ENCODE measurements around the gene RNF167. TPM values are rescaled to one million over a fixed set of nuclear protein-coding genes. Genes with fewer than 3 reads are reported as not detected.

RNF167 gene
- total and polyA plus RNA-seq, 4 donors = 15.9 to 72.6 (median 24.4) TPM

DNA sequence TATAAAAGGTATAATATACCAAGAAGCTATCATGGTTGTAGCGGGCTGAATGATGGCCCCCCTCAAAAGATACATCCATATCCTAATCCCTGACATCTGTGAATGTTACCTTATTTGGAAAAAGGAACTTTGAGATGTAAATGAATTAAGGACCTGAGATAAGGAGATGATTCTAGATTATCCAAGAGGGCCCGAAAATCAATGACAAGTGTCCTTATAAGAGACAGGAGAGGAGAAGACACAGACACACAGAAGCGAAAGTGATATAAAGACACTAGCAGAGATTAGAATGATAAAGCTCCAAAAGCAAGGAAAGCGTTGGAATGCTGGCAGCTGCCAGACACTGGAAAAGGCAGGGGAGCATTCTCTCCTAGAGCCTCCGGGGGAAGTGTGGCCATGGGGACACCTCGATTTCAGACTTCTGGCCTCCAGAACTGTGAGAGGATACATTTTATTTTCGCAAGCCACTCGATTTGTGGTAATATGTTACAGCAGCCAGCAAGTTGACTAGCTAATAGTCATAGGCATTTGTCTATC, 20.5 kb upstream of the RNF167 start:
- DNase-seq (ENCODE audit: low spot score) = no peak
- Histone ChIP-seq H3K36me3 (ENCODE audit: control insufficient read depth in 4 of 4, insufficient read depth in 3 of 4, low read depth in 1 of 4, low read length in 3 of 4) (no peaks in the 10 kb centered on the region), H3K9ac (ENCODE audit: low read depth in 1 of 2, low read length in 2 of 2) (peak overlapping the region in 1 of 2 donors; percentile 34), H3K27ac (ENCODE audit: low read depth in 1 of 2, low read length in 2 of 2) (peak overlapping the region; percentile 92 to 95), H3K9me3 (ENCODE audit: control insufficient read depth in 4 of 4, low read length in 3 of 4) (no peaks in the 10 kb centered on the region), H3K4me3 (ENCODE audit: low read depth in 1 of 3, low read length in 3 of 3) (no peak overlapping the region), H3K27me3 (ENCODE audit: control insufficient read depth in 4 of 4, insufficient read depth in 4 of 4, low read length in 3 of 4) (no peaks in the 10 kb centered on the region), H3K4me1 (ENCODE audit: control insufficient read depth in 4 of 4, insufficient read depth in 4 of 4, low read length in 3 of 4) (peaks cover 3 to 22% (median 16%) of the 10 kb centered on the region in 4 donors)
- no peak for TF ChIP-seq RAD21 (IDR thresholded peaks at IDR 0.05)
- TF ChIP-seq, protein P1, sequence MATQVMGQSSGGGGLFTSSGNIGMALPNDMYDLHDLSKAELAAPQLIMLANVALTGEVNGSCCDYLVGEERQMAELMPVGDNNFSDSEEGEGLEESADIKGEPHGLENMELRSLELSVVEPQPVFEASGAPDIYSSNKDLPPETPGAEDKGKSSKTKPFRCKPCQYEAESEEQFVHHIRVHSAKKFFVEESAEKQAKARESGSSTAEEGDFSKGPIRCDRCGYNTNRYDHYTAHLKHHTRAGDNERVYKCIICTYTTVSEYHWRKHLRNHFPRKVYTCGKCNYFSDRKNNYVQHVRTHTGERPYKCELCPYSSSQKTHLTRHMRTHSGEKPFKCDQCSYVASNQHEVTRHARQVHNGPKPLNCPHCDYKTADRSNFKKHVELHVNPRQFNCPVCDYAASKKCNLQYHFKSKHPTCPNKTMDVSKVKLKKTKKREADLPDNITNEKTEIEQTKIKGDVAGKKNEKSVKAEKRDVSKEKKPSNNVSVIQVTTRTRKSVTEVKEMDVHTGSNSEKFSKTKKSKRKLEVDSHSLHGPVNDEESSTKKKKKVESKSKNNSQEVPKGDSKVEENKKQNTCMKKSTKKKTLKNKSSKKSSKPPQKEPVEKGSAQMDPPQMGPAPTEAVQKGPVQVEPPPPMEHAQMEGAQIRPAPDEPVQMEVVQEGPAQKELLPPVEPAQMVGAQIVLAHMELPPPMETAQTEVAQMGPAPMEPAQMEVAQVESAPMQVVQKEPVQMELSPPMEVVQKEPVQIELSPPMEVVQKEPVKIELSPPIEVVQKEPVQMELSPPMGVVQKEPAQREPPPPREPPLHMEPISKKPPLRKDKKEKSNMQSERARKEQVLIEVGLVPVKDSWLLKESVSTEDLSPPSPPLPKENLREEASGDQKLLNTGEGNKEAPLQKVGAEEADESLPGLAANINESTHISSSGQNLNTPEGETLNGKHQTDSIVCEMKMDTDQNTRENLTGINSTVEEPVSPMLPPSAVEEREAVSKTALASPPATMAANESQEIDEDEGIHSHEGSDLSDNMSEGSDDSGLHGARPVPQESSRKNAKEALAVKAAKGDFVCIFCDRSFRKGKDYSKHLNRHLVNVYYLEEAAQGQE (IDR thresholded peaks at IDR 0.05) = no peak
- no peak for TF ChIP-seq GABPA (IDR thresholded peaks at IDR 0.05 in 1 of 2, conservative IDR thresholded peaks at IDR 0.05 in 1 of 2)
- TF ChIP-seq HNF4A (conservative IDR thresholded peaks at IDR 0.05) = no peak
- no peak for TF ChIP-seq JUND (IDR thresholded peaks at IDR 0.05)
- no peak for TF ChIP-seq NR2F2 (IDR thresholded peaks at IDR 0.05)
- 61% methylated on average over 8 of the region's 8 CpGs for WGBS

DNA sequence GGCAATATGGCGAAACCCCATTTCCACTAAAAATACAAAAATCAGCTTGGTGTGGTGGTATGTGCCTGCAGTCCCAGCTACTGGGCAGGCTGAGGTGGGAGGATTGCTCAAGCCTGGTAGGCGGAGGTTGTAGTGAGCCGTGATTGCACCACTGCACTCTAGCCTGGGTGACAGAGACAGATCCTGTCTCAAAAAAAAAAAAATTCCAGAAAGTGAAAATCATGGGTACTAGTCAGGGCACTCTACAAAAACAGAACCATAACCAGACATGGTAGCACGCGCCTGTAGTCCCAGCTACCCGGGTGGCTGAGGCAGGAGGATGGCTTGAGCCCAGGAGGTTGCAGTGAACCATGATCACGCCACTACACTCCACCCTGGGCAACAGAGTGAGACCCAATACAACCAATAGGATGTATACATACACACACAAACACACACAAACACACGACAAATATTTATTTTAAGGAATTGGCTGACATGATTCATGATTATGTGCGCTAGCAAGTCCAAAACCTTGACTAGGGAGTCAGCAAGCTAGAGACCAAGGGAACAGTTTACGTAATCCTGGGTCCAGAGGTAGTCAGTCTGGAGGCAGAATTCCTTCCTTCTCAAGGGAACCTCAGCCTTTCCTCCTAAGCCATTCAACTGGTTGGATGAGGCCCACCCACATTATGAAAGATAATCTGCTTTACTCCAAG, 19.6 kb upstream of the RNF167 start:
- Histone ChIP-seq H3K4me3 (ENCODE audit: low read depth in 1 of 3, low read length in 3 of 3) (no peak overlapping the region), H3K27ac (ENCODE audit: low read depth in 1 of 2, low read length in 2 of 2) (peak overlapping the region; percentile 92 to 95), H3K27me3 (ENCODE audit: control insufficient read depth in 4 of 4, insufficient read depth in 4 of 4, low read length in 3 of 4) (no peaks in the 10 kb centered on the region), H3K9me3 (ENCODE audit: control insufficient read depth in 4 of 4, low read length in 3 of 4) (no peaks in the 10 kb centered on the region), H3K36me3 (ENCODE audit: control insufficient read depth in 4 of 4, insufficient read depth in 3 of 4, low read depth in 1 of 4, low read length in 3 of 4) (no peaks in the 10 kb centered on the region), H3K4me1 (ENCODE audit: control insufficient read depth in 4 of 4, insufficient read depth in 4 of 4, low read length in 3 of 4) (peaks cover 3 to 22% (median 15%) of the 10 kb centered on the region in 4 donors), H3K9ac (ENCODE audit: low read depth in 1 of 2, low read length in 2 of 2) (peak overlapping the region in 1 of 2 donors; percentile 1)
- 32% methylated on average over 10 of the region's 10 CpGs for WGBS
- no peak for DNase-seq (ENCODE audit: low spot score)
- TF ChIP-seq TAF1 (conservative IDR thresholded peaks at IDR 0.05) (peak; percentile 57), RXRA (IDR thresholded peaks at IDR 0.05) (peak in 1 of 2 donors; percentile 43), EGR1 (IDR thresholded peaks at IDR 0.05; ENCODE audit: low read depth in 2 of 2) (no peak), SP1 (IDR thresholded peaks at IDR 0.05) (peak; percentile 79), FOXA1 (IDR thresholded peaks at IDR 0.05) (no peak), GABPA (IDR thresholded peaks at IDR 0.05 in 1 of 2, conservative IDR thresholded peaks at IDR 0.05 in 1 of 2) (peak in 1 of 2 donors; percentile 47), NR2F2 (IDR thresholded peaks at IDR 0.05) (no peak), HNF4G (IDR thresholded peaks at IDR 0.05) (no peak), YY1 (IDR thresholded peaks at IDR 0.05) (peak; percentile 86), JUND (IDR thresholded peaks at IDR 0.05) (peak; percentile 45 to 57), FOXA2 (IDR thresholded peaks at IDR 0.05) (peak; percentile 31), RAD21 (IDR thresholded peaks at IDR 0.05) (peak in 1 of 2 donors; percentile 16), HNF4A (conservative IDR thresholded peaks at IDR 0.05) (peak; percentile 58 to 81)
- TF ChIP-seq, protein P2, sequence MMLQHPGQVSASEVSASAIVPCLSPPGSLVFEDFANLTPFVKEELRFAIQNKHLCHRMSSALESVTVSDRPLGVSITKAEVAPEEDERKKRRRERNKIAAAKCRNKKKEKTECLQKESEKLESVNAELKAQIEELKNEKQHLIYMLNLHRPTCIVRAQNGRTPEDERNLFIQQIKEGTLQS (IDR thresholded peaks at IDR 0.05) = no peak
- TF ChIP-seq, protein P3, sequence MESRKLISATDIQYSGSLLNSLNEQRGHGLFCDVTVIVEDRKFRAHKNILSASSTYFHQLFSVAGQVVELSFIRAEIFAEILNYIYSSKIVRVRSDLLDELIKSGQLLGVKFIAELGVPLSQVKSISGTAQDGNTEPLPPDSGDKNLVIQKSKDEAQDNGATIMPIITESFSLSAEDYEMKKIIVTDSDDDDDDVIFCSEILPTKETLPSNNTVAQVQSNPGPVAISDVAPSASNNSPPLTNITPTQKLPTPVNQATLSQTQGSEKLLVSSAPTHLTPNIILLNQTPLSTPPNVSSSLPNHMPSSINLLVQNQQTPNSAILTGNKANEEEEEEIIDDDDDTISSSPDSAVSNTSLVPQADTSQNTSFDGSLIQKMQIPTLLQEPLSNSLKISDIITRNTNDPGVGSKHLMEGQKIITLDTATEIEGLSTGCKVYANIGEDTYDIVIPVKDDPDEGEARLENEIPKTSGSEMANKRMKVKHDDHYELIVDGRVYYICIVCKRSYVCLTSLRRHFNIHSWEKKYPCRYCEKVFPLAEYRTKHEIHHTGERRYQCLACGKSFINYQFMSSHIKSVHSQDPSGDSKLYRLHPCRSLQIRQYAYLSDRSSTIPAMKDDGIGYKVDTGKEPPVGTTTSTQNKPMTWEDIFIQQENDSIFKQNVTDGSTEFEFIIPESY (IDR thresholded peaks at IDR 0.05) = peak; percentile 74
- TF ChIP-seq, protein P4, sequence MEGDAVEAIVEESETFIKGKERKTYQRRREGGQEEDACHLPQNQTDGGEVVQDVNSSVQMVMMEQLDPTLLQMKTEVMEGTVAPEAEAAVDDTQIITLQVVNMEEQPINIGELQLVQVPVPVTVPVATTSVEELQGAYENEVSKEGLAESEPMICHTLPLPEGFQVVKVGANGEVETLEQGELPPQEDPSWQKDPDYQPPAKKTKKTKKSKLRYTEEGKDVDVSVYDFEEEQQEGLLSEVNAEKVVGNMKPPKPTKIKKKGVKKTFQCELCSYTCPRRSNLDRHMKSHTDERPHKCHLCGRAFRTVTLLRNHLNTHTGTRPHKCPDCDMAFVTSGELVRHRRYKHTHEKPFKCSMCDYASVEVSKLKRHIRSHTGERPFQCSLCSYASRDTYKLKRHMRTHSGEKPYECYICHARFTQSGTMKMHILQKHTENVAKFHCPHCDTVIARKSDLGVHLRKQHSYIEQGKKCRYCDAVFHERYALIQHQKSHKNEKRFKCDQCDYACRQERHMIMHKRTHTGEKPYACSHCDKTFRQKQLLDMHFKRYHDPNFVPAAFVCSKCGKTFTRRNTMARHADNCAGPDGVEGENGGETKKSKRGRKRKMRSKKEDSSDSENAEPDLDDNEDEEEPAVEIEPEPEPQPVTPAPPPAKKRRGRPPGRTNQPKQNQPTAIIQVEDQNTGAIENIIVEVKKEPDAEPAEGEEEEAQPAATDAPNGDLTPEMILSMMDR (IDR thresholded peaks at IDR 0.05; ENCODE audit: low read depth, low read length, missing input control) = no peak
- TF ChIP-seq, protein P5, sequence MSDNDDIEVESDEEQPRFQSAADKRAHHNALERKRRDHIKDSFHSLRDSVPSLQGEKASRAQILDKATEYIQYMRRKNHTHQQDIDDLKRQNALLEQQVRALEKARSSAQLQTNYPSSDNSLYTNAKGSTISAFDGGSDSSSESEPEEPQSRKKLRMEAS (IDR thresholded peaks at IDR 0.05) = no peak
- TF ChIP-seq, protein P1 (IDR thresholded peaks at IDR 0.05) = peak; percentile 29

Measured in liver (tissue), 9 donors.